ENCODE measurements around the gene PCDHGA4.
A peak's percentile ranks its signal among the peaks of the same experiment; 100 is the strongest.
"Not testable (repeated sequence)": the region's sequence is repeated elsewhere in the genome, so short reads cannot be mapped to it uniquely, and the experiment has no call there.

Gene PCDHGA4

GRCh38 chr5:141354900-141355469 is at the start of gene PCDHGA4:
TSS of gene PCDHGA4 (plus strand) at chr5:141355021. CDS start at chr5:141355108, 87 bp downstream.
- no peak for DNase-seq

DNA sequence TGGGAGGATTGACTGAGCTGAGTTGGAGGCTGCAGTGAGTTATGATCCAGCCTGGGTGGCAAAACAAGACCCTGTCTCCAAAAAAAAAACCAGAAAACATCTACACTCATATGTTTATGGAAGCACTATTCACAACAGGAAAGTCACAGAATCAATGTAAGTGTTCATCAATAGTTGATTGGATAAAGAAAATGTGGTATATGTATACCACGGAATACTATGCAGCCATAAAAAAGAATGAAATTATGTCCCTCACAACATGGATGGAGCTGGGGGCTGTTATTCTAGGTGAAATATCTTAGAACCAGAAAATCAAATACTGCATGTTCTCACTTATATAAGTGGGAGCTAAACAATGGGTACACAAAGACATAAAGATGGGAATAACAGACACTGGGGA is 48.2 kb upstream of the PCDHGA4 start:
- DNase-seq, result no peak

DNA sequence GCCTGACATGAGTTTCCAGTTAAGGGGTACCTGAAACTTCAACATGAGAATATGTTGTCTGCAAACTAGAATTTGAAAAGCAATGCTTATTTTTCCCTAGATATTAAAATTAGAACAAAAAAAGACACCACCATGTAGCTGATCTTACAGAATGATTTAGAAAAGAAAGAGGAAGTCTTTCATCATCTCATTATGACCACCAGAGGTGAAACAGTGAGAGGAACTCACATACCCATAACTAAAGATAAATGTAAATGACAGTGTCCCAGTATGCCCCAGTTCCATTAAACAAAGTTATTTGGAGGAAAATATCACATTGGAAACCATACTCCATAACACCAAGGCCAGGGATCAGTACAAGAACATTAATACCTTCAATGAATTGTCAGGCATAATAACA is 41.1 kb upstream of the PCDHGA4 start:
- DNase-seq, result no peak

- DNase-seq, result not testable (repeated sequence)
Measured at GRCh38 chr5:141316963-141317362, 37.9 kb upstream of the PCDHGA4 start.

DNA sequence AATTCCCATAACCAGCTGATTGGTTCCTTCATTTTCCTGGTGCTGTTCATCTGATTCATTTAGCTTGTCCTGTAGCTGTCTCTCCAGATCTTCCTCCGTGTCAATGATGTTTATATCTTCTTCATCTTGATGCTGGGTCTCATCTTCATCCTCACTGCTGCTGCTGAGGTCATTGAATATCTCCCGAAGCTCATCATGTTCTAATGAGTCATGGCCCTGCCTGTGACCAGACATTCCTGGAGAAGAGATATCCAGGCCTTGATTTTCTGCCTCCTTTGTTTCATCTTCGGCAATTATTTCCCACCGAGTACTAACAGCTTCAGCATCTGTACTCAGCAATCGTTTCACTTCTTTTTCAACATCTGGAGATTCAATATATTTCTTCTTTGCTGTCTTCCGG is 35.6 kb upstream of the PCDHGA4 start:
- no peak for DNase-seq

GRCh38 chr5:141319699-141320098 is 35.1 kb upstream of the PCDHGA4 start:
- DNase-seq, result no peak

DNA sequence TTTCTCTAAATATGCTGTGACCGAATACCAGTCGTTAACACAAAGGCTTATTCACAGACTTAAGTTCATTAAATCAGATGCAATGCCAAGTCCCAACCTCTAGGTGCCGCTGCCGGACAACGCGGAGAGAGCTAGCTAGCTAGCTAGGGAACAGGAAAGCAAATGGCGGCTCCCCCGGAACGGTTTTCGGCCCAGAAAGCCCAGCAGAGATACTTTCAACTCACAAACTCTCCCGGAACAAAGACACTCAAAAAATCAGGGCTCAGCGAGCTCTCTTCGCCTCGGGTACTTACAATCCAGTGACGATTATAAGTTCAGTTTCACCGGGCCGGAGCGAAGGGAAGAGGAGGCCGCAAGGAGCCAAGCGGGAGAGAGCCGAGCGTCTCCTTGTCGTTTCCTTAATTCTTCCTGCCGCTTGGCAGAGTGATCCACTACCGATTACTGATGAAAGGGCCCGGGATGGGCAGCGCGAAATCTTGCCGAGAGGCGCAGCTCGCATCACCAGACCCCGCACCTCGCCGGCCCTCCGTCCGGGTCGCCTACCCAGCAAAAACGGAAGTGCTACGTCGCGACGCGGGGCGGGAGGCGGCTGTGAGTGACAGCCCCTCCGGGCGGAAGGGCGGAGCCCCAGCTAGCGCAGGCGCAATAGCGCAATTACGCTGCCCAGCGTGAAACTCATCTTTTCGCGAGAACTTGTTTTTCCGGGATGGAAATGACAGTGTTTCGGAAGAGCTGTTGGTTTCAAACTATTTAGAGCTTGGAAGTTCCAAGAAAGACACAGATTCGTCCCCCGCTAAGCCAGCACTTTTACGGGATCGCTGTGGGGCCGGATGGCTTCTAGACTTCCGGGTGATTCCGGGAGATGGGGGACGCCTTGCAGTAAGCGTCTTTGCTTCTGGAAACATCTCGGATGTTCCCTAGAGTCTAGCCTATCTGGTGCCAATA is 34.3 kb upstream of the PCDHGA4 start, which contains the start of gene TAF7:
Gene TAF7, minus strand, starts transcription at position 560 of the 945 bp plus-strand sequence. CDS start 740 bp downstream, outside the sequence.
- peak; percentile 84 to 86 for DNase-seq

DNA sequence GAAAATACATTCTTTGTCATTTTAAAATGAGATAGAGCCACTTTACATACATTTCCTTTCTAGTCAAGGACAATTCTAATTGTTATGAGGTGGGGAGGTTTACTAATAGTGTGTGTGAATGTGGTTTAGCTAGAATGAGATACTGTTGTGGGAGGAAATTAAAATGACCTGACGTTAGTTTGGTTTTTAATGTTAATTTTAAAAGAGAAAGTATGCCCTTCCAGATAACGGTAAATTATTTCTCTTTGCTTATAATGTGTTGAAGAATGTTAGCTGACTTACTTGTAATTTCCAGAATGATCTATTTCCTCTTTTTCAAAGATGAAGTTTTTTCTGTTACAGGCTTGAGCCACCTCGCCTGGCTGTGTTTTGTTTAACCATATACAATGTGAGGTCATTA is 32.6 kb upstream of the PCDHGA4 start:
- DNase-seq, result no peak

DNA sequence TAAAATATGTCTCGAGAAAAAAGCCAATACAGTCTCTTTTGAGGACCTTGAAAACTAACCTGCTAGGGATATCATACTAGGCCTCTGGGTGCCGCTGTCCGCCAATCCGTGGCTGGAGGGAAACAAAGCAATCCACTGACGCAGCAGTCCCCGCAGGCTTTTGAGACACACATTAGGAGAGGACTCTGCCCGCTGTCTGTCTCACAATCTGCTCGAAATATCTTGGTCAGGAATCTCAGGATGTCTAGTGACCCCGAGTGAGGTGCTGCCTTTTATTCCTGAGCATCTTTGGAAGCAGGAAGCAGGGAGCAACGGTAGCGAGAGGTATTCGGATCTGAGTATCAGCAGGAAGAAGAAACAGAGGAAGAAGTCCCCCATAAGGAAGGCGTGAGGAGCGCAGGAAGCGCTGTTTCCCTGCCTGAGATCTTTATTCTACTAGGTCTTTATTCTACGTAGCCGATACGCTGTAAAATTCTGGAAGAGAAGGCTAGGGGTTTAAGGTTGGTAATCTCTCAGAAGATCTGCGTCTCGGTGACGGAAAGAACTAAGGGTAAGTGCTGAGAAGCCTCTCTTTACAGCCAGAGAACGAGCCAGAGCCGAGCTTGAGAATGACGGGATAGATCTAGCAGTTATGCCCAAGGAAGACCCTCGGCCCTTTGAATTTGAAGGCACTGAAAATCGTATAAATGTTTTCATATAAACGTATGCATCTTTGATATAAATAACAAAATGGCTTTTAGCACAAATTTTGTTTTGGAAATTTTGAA is 28.6 kb upstream of the PCDHGA4 start:
- DNase-seq, result peak; percentile 57 to 66

DNA sequence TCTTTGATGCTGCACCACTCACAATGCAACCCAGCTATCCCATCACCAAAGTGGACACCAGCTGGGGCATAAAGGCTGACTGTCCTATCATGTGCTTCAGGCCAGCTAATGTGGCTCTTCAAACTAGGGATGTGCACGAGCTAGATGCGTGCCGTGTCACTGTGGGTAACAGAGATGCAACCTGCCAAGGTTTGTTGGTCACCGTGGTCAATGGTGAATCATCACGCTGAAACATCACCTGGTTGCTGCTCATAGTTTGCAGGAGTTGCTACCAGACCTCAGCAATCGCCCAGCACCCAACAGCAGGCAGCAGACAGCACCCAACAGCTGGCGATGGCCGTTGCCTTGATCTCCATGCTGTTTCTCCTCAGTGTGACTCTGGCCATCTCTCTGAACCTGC is 26.6 kb upstream of the PCDHGA4 start:
- DNase-seq, result no peak

DNA sequence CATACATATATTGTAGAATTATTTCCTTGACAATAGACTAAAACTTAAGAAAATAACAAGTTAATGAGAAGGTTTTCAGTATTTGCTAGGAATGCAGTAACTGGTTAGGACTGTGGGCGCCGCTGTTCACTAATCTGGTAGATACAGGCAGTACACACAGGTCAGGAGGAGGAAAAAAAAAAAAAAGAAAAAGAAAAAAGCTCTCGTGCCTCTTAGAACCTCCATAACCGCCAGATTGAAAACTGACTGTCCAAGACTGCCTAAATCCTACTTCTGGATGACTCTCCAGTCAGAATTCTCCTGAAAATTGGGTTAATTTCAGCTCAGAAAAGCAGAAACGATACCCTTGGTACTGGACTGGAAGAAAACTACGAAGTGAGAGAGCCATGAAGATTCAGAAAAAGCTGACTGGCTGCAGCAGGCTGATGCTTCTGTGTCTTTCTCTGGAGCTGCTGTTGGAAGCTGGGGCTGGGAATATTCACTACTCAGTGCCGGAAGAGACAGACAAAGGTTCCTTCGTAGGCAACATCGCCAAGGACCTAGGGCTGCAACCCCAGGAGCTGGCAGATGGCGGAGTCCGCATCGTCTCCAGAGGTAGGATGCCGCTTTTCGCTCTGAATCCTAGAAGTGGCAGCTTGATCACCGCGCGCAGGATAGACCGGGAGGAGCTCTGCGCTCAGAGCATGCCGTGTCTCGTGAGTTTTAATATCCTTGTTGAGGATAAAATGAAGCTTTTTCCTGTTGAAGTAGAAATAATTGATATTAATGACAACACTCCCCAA is 24.3 kb upstream of the PCDHGA4 start, which contains the start of gene PCDHGA1:
Gene PCDHGA1, plus strand, starts transcription at position 216 of the 782 bp plus-strand sequence.
- DNase-seq, result no peak

- not testable (repeated sequence) for DNase-seq
Measured at GRCh38 chr5:141332571-141332970, 22.2 kb upstream of the PCDHGA4 start.

- DNase-seq, result no peak
Measured at GRCh38 chr5:141338538-141339306, 16.1 kb upstream of the PCDHGA4 start, which contains the start of gene PCDHGA2. TSS of gene PCDHGA2 (plus strand) at chr5:141338760.

GRCh38 chr5:141340781-141341354 is 14.0 kb upstream of the PCDHGA4 start:
- DNase-seq, result not testable (repeated sequence)

DNA sequence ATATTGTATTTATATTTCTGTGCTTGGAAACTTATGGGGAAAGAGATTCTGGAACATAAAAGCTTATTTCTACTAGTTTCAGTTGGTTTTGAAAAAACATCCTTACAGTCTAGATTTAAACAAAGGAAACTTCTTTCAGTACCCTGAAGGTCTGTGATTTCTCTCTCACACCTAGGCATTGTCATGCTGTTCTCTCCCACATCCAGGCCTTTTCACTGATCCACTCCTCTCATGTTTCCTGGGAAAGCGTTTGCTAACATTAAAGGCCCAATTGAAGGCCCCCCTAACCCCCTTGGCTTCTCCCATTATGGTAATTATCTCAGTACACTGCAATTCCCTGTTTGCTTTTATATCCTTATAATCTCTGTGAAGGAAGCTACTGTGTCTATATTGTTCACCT is 12.0 kb upstream of the PCDHGA4 start:
- DNase-seq, result no peak

DNA sequence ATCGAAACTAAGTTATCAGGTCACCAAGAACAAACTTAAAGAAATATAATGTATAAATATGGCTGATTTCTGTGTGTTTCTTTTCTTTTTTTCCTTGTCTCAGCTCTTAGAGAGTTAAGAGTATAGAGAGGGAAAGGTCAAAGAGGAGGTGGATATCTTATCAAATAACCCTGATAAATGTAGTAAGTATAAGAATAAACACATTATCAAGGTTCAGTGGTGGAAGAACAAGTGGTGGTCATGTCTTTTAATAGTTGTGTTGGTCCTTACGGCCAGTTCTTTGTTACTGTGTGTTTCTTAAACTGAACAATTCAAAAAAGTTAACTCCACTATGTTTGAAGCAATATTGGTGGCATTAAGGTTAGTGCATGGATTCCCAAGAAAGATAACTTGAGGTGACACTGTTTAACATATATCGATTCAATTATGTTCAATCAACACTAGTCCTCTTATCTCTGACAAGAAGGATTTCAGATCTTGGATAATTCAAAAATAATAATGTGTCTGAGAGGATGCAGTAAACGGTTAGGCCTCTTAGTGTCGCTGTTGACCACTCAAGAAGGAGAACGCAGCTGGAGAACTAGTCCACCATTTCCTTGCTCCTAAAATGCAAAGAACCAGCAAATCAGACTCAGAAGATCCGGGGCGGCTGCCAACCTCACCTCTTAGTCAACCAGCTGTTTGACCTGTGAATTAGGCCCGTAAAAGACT is 11.4 kb upstream of the PCDHGA4 start, which contains the start of gene PCDHGA3:
Gene PCDHGA3, plus strand, starts transcription at position 588 of the 711 bp plus-strand sequence. CDS start 205 bp downstream, outside the sequence.
- no peak for DNase-seq

GRCh38 chr5:141343953-141344463 is 10.8 kb upstream of the PCDHGA4 start:
- no peak for DNase-seq

GRCh38 chr5:141345327-141345726 is 9.5 kb upstream of the PCDHGA4 start:
- no peak for DNase-seq

GRCh38 chr5:141346017-141346416 is 8.8 kb upstream of the PCDHGA4 start:
- not testable (repeated sequence) for DNase-seq
